Measurements from ENCODE around the gene OR52H1.

OR52H1 gene

GRCh38 chr11:5541427-5541826, 6.9 kb downstream of the OR52H1 start:
- DNase-seq (ENCODE audit: low read depth): no peak
- no peak overlapping the region for H3K4me3 ChIP-seq (ENCODE audit: low read depth, low read length)
- no peak for TF ChIP-seq CTCF (IDR thresholded peaks at IDR 0.05; ENCODE audit: low read depth, low read length, missing control alignments)
- in situ Hi-C loops (cut with HindIII; ENCODE audit: low sequenced_read_pairs): no loop called here

GRCh38 chr11:5536482-5536881, 11.9 kb downstream of the OR52H1 start:
- TF ChIP-seq CTCF (IDR thresholded peaks at IDR 0.05; ENCODE audit: low read depth, low read length, missing control alignments): no peak

GRCh38 chr11:5534046-5534445, 14.3 kb downstream of the OR52H1 start:
- no peak overlapping the region for H3K4me3 ChIP-seq (ENCODE audit: low read depth, low read length)
- no peak for DNase-seq (ENCODE audit: low read depth)
- in situ Hi-C loops (cut with HindIII; ENCODE audit: low sequenced_read_pairs): no loop called here
- no peak for TF ChIP-seq CTCF (IDR thresholded peaks at IDR 0.05; ENCODE audit: low read depth, low read length, missing control alignments)

More at GRCh38 chr11:5536482-5536881, 11.9 kb downstream of the OR52H1 start:
- H3K4me3 ChIP-seq (ENCODE audit: low read depth, low read length): no peak overlapping the region
- in situ Hi-C loops (cut with HindIII; ENCODE audit: low sequenced_read_pairs): no loop called here
- DNase-seq (ENCODE audit: low read depth): no peak

- in situ Hi-C loops (cut with HindIII; ENCODE audit: low sequenced_read_pairs): no loop called here
- H3K4me3 ChIP-seq (ENCODE audit: low read depth, low read length): no peak overlapping the region
- DNase-seq (ENCODE audit: low read depth): no peak
- TF ChIP-seq CTCF (IDR thresholded peaks at IDR 0.05; ENCODE audit: low read depth, low read length, missing control alignments): no peak
Measured at GRCh38 chr11:5531053-5531831, 17.1 kb downstream of the OR52H1 start.

- in situ Hi-C loops (cut with HindIII; ENCODE audit: low sequenced_read_pairs): no loop called here
- no peak for TF ChIP-seq CTCF (IDR thresholded peaks at IDR 0.05; ENCODE audit: low read depth, low read length, missing control alignments)
- DNase-seq (ENCODE audit: low read depth): no peak
- H3K4me3 ChIP-seq (ENCODE audit: low read depth, low read length): no peak overlapping the region
Measured at GRCh38 chr11:5528495-5528894, 19.8 kb downstream of the OR52H1 start.

- TF ChIP-seq CTCF (IDR thresholded peaks at IDR 0.05; ENCODE audit: low read depth, low read length, missing control alignments): no peak
- H3K4me3 ChIP-seq (ENCODE audit: low read depth, low read length): no peak overlapping the region
- in situ Hi-C loops (cut with HindIII; ENCODE audit: low sequenced_read_pairs): no loop called here
- no peak for DNase-seq (ENCODE audit: low read depth)
Measured at GRCh38 chr11:5527716-5528115, 20.6 kb downstream of the OR52H1 start.
